HG03280 (cell line): ENCODE measurements around the gene IMMP1L.

Source experiments
- ATAC-seq: cut with Tn5 transposase; IDR thresholded peaks from one replicate; pipeline ENCODE4 v1.9.1; 2021; ENCODE audit warnings: mild to moderate bottlenecking, moderate library complexity; ENCODE audit not compliant: unreplicated experiment

Gene IMMP1L

DNA sequence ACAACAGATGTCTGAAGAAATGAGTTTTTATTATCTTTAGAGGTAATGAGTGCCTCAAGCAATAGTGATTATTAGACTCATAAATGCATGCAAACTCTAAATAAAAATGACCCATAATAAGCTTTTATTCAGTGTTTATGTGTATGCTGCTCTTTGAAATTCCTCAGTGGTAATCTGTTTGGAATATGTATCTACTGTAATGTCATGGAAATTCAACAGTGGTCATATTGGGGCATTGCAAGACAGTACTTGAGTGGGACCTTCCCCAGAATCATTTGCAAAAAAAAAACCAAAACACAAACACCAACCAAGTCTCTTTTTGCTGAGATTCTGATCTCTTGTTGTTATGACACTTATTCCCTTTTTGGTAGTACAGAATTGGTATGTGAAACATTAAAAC is 104.8 kb downstream of the IMMP1L start:
- no peak for ATAC-seq

DNA sequence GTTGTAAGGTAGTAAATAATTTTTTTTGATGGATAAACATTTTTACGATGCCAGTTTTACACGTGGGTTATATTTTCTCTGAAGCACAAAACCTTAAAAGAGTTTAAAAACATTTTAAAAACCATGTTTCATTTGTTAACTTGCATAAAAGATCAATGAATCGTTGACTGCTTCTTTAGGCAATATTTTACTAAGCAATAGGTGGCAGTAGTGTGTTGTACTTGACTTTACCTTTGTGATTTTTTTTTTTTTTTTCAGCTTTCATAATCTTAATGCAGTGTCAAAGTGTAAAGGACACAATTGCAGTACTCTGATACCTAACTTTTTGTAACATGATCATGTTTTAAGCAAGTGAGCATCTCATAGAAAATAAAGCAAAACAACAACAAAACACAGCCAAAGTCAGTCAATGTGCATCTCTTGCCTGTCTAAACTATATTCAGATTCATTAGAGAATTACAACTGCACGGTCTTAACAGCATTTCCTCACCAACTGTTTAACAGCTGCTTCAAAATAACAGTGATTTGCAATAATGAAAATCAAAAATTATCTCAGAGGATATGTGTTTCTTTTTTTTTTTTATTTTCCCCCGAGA is 112.1 kb downstream of the IMMP1L start:
- no peak for ATAC-seq

DNA sequence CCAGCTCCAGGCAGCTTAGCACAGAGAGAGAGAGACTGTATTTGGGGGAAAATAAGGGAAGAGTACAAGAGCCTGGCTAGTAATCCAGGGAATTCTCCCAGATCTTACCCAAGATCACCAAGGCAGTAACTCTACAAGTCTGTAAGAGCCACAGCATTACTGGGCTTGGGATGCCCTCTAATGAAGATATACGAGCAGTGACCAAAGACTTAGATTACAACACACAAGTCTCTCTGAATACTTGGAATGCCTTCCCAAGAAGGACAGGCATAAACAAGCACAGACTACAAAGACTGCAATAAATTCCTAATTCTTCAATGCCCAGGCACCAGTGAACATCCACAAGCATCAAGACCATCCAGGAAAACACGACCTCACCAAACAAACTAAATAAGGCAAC is 122.0 kb downstream of the IMMP1L start:
- ATAC-seq = no peak

DNA sequence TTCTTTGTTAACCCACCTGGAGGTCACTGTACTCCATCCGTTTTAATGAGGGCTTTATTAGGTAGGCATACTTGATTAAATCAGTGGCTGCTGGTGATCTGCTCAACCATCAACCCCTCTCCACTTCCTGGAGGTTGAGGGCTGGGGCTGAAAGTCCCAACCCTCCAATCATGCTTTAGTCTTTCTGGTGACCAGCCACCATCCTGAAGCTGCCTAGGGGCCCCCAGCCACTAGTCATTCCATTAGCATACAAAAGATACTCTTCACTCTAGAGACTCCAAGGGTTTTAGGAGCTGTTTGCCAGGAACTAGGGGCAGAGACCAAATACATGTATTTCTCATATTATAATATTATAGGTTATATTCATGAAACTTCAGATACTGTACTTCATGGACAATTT is 126.3 kb downstream of the IMMP1L start:
- no peak for ATAC-seq
